Colonic mucosa (tissue), 4 donors: ENCODE measurements around the gene TMEM92. TPM values are rescaled to one million over a fixed set of nuclear protein-coding genes. Genes with fewer than 3 reads are reported as not detected.

Experiments used
- DNase-seq: peaks from one replicate; pipeline ENCODE4 v3.0.0-alpha.2; 2020
- H3K27ac ChIP-seq: fragments of 200-600 bp; one replicate; pipeline ENCODE4 v1.8.0; 2021
- H3K27me3 ChIP-seq: fragments of 200-600 bp; one replicate; pipeline ENCODE4 v1.8.0; 2021
- H3K36me3 ChIP-seq: fragments of 200-600 bp; one replicate; pipeline ENCODE4 v1.8.0; 2021
- H3K4me1 ChIP-seq: fragments of 200-600 bp; one replicate; pipeline ENCODE4 v1.8.0; 2021; ENCODE audit warnings: mild to moderate bottlenecking
- H3K4me3 ChIP-seq: fragments of 200-600 bp; one replicate; pipeline ENCODE4 v1.8.0; 2021
- H3K9ac ChIP-seq, 2 donors: one replicate each; pipeline ENCODE4 v1.7.0; 2013; ENCODE audit warnings: control low read depth in 2 of 2, low read depth in 2 of 2, low read length in 2 of 2
- H3K9me3 ChIP-seq: fragments of 200-600 bp; one replicate; pipeline ENCODE4 v1.8.0; 2021
- intact Hi-C: fragments of 100-400 bp; cut with DNase I; formaldehyde crosslinking; loops from one replicate; pipeline ENCODE4 v1.14.1; 2022
- total RNA-seq, 2 donors: library from RNA; stranded (reverse); fragmentation: NEBNext Ultra II Directional in 1 of 2; extraction: Animal tissue kit (Norgen Biotek cat#: 25700) in 1 of 2; gene quantifications; one replicate each; pipeline ENCODE4 v1.2.1, GENCODE V29; 2021
- TF ChIP-seq, protein P1 (sequence below): fragments of 200-600 bp; IDR thresholded peaks from one replicate; pipeline ENCODE4 v1.8.0; 2022; ENCODE audit warnings: antibody characterized with exemption, mild to moderate bottlenecking
- donor health status: healthy.
- donor health status: DM: no; HTN: no; CAD: no.
- donor health status: DM: no; HTN: no; CAD: no.

TMEM92 gene
- total RNA-seq, 2 donors from 2014 or later = 11.1 to 18.5 TPM

DNA sequence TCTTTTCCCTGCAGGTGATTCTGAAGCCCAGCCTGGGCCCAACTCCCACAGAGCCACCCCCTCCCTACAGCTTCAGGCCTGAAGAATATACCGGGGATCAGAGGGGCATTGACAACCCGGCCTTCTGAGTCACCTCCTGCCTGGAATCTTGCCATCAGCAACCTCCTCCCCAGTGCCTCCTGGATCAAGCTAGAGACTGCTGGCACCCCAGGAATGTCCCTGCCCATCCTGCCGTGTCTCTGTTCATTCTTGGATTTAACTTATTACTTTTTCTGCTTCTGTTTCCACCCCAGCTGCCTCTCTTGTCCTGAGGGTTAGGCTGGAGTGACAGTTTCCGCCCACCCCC lies 4.9 kb downstream of the TMEM92 start:
- H3K36me3 ChIP-seq = no peaks in the 10 kb centered on the region
- no peak overlapping the region for H3K4me3 ChIP-seq
- H3K4me1 ChIP-seq = peaks cover 8% of the 10 kb centered on the region
- intact Hi-C loops = no loop called here
- no peaks in the 10 kb centered on the region for H3K9me3 ChIP-seq
- no peak overlapping the region for H3K9ac ChIP-seq
- TF ChIP-seq, protein P1, sequence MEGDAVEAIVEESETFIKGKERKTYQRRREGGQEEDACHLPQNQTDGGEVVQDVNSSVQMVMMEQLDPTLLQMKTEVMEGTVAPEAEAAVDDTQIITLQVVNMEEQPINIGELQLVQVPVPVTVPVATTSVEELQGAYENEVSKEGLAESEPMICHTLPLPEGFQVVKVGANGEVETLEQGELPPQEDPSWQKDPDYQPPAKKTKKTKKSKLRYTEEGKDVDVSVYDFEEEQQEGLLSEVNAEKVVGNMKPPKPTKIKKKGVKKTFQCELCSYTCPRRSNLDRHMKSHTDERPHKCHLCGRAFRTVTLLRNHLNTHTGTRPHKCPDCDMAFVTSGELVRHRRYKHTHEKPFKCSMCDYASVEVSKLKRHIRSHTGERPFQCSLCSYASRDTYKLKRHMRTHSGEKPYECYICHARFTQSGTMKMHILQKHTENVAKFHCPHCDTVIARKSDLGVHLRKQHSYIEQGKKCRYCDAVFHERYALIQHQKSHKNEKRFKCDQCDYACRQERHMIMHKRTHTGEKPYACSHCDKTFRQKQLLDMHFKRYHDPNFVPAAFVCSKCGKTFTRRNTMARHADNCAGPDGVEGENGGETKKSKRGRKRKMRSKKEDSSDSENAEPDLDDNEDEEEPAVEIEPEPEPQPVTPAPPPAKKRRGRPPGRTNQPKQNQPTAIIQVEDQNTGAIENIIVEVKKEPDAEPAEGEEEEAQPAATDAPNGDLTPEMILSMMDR = no peak
- DNase-seq = no peak
- H3K27ac ChIP-seq = no peak overlapping the region
- H3K27me3 ChIP-seq = no peaks in the 10 kb centered on the region

DNA sequence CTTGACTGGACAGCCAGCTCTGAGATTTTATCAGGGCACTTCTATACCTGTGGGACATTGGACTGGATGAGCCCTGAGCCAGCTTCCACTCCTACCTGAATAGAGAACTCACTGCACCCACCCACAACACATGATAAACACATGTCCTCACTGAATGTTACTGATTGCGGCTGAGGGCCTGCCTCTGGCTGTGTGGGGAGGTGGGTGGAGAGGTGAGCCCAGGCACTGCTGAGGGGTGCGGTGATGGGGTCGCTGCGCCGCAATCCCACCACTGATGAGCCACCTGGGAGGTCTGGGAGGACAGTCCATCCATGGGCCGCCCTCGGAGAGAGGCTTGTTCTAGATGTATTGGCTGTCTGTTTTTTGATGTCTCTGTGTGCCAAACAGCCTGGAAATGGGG lies 5.4 kb downstream of the TMEM92 start:
- no peak overlapping the region for H3K27ac ChIP-seq
- intact Hi-C loops = no loop called here
- DNase-seq = no peak
- H3K36me3 ChIP-seq = no peaks in the 10 kb centered on the region
- H3K4me1 ChIP-seq = peaks cover 8% of the 10 kb centered on the region
- no peak overlapping the region for H3K4me3 ChIP-seq
- TF ChIP-seq, protein P1 = no peak
- H3K9me3 ChIP-seq = no peaks in the 10 kb centered on the region
- no peaks in the 10 kb centered on the region for H3K27me3 ChIP-seq
- H3K9ac ChIP-seq = no peak overlapping the region

DNA sequence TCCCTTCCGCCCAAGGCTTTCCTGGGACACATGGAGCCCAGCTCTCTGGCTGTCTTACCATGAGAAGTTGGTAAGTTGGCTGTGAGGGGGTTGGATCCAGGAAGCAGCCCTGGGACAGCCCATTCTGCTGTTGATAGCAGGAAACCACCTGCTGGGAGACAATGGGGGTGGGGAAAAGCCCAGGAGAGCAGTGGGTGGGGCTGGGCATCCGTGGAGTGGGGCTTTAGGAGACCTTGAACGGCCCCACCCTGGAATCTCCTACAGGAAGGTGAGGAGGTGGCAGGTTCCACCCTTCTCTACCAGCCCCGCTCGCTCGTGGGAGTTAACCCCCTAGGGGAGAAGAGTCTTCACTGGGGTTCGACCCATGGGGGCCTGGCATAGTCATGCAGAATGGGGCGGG lies 5.8 kb downstream of the TMEM92 start:
- Histone ChIP-seq H3K27ac (no peak overlapping the region), H3K4me3 (no peak overlapping the region), H3K9me3 (no peaks in the 10 kb centered on the region), H3K4me1 (peaks cover 8% of the 10 kb centered on the region), H3K27me3 (no peaks in the 10 kb centered on the region), H3K9ac (no peak overlapping the region), H3K36me3 (no peaks in the 10 kb centered on the region)
- DNase-seq = peak; percentile 84
- TF ChIP-seq, protein P1 = no peak
- intact Hi-C loops = no loop called here

DNA sequence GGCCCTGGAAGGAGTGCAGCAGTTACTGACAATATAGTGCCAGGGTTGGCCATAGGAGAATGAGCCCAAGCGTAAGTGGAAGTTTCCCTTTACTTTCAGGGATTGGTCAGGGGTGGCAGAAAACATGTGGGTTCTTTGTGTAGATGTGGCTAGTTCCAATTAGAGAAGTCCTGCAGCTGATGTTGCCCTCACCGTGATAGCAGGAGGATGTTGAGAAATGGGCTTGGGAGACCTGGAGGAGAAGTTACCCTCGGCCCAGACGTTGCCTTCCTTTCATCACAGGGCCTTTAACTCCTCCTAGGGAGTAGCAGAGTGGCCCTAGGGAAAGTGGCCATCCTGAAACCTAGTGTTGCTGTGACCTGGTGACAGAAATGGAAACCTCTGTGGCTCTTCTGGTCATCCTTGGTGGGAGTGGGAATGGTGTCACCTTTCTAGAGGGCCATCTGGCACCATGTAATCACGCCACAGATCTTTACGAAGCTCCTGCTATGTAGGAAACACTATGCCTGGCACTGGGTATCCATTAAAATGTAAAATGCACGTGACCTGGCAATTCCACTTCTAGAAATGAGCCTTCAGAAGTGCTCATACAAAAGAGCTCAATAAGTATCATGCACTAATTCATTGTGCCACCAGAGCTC lies 6.7 kb downstream of the TMEM92 start:
- DNase-seq = no peak
- Histone ChIP-seq H3K9me3 (no peaks in the 10 kb centered on the region), H3K4me3 (no peak overlapping the region), H3K27me3 (no peaks in the 10 kb centered on the region), H3K9ac (no peak overlapping the region), H3K4me1 (peaks cover 8% of the 10 kb centered on the region), H3K27ac (no peak overlapping the region), H3K36me3 (no peaks in the 10 kb centered on the region)
- intact Hi-C loops = no loop called here
- TF ChIP-seq, protein P1 = no peak

DNA sequence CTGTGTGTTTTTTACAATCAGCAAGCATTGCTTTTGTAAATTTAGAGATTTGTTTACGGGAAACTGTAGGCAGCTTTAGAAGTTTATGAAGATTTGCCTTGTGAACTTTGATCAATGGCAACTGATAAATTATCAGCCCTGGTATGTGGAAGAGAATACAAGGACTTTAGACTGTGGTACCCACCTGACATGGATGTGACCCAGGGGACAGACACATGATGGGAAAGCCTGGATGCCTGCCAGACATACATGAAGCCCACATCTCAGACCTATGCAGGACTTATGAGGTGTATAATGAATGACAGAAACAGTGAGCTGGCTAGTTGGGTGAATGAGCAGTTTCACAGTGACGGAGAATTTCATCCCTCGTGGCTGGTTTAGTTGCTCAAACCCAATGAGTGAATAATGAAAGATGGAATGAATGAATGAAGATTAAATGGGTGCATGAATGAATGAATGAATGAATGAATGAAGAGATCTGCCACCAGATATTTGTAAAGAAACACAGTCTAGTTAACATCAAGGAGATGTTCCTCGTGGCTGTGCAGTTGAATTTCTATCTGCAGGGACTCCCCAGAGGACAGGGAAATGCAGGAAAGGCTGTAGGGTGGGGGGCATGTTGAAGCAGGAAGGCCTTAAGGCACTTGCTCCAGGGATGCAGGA lies 7.6 kb downstream of the TMEM92 start:
- DNase-seq = no peak
- intact Hi-C loops = no loop called here
- no peaks in the 10 kb centered on the region for H3K36me3 ChIP-seq
- H3K27me3 ChIP-seq = no peaks in the 10 kb centered on the region
- H3K4me3 ChIP-seq = no peak overlapping the region
- TF ChIP-seq, protein P1 = no peak
- no peaks in the 10 kb centered on the region for H3K9me3 ChIP-seq
- H3K27ac ChIP-seq = no peak overlapping the region
- H3K9ac ChIP-seq = no peak overlapping the region
- H3K4me1 ChIP-seq = peaks cover 8% of the 10 kb centered on the region
